GM12878 (cell line): Measurements from ENCODE around the gene MBD5. TPM values are rescaled to one million over a fixed set of nuclear protein-coding genes. Genes with fewer than 3 reads are reported as not detected.

ENCODE experiments used
- ATAC-seq: fragments of 200-7000 bp; cut with Tn5 transposase; 3 replicates; pipeline ENCODE4 v1.9.1; 2020; ENCODE audit warnings: mild to moderate bottlenecking, moderate library complexity
- BruUV-seq: library from RNA; stranded (reverse); fragments of 400-500 nt; replicated peaks from 2 replicates; lab custom pipeline; 2021; lab: Mats Ljungman, UMichigan
- CTCF ChIA-PET: fragments of 300-600 bp; sonication (Branson Sonifier 250); formaldehyde crosslinking; extraction: SDS; loops from one replicate; lab custom pipeline; 2021; ENCODE audit warnings: inconsistent platforms; lab: Yijun Ruan, JAX
- POLR2A ChIA-PET: fragments of 350-600 bp; formaldehyde crosslinking; extraction: SDS; loops from one replicate; lab custom pipeline; 2021; ENCODE audit warnings: inconsistent platforms; lab: Charles Lee
- RAD21 ChIA-PET: fragments of 300-600 bp; sonication (Branson Sonifier 250); formaldehyde crosslinking; loops from one replicate; lab custom pipeline; 2023; ENCODE audit warnings: antibody characterized with exemption; ENCODE audit not compliant: unreplicated experiment; lab: Charles Lee
- SMC1A ChIA-PET: fragments of 300-600 bp; sonication (Branson Sonifier 250); formaldehyde crosslinking; loops from one replicate; lab custom pipeline; 2023; ENCODE audit not compliant: unreplicated experiment, uncharacterized antibody; lab: Charles Lee
- DNase-seq: peaks from one replicate; pipeline ENCODE4 v3.0.0-alpha.2; 2011; ENCODE audit warnings: low read depth, low spot score
- FAIRE-seq: peaks from 3 replicates; lab custom pipeline; 2011; peaks lifted over from hg19 to GRCh38; lab: Jason Lieb, UNC
- H2AFZ ChIP-seq: 2 replicates; pipeline ENCODE4 v1.6.0; 2011; ENCODE audit warnings: low read depth, low read length, control low read depth; ENCODE audit not compliant: control insufficient read depth
- H3K27ac ChIP-seq: 2 replicates; pipeline ENCODE4 v1.5.1; 2011; ENCODE audit warnings: control low read depth; ENCODE audit not compliant: control insufficient read depth, insufficient read depth
- H3K27me3 ChIP-seq, 2 experiments: replicated peaks in 1 of 2; 2 replicates each; pipeline versions ENCODE4 v1.6.0 to v1.6.1; 2011; ENCODE audit warnings: low read length in 1 of 2; ENCODE audit not compliant: control insufficient read depth in 2 of 2, insufficient read depth in 2 of 2
- H3K36me3 ChIP-seq, 2 experiments: 2 replicates each; pipeline ENCODE4 v1.5.1; 2011; ENCODE audit warnings: low read length in 1 of 2; ENCODE audit not compliant: control insufficient read depth in 2 of 2, insufficient read depth in 2 of 2
- H3K4me1 ChIP-seq: 2 replicates; pipeline ENCODE4 v1.6.1; 2011; ENCODE audit warnings: mild to moderate bottlenecking, low read length, moderate library complexity, mixed read lengths; ENCODE audit not compliant: control insufficient read depth, insufficient read depth
- H3K4me2 ChIP-seq: 2 replicates; pipeline ENCODE4 v1.6.0; 2011; ENCODE audit warnings: control low read depth; ENCODE audit not compliant: control insufficient read depth, insufficient read depth
- H3K4me3 ChIP-seq: fragments of 200-600 bp; sonication (generic); 2 replicates; pipeline ENCODE4 v1.5.1; 2016
- H3K79me2 ChIP-seq: 2 replicates; pipeline ENCODE4 v1.6.0; 2011; ENCODE audit warnings: low read length; ENCODE audit not compliant: control insufficient read depth, insufficient read depth
- H3K9ac ChIP-seq: 2 replicates; pipeline ENCODE4 v1.8.0; 2011; ENCODE audit warnings: low read length, control low read depth, mixed read lengths; ENCODE audit not compliant: control insufficient read depth, insufficient read depth
- H3K9me3 ChIP-seq: replicated peaks from 3 replicates; pipeline ENCODE4 v1.5.1; 2011; ENCODE audit warnings: mild to moderate bottlenecking, low read length; ENCODE audit not compliant: control insufficient read depth, insufficient read depth
- H4K20me1 ChIP-seq: 2 replicates; pipeline ENCODE4 v1.6.0; 2011; ENCODE audit not compliant: control insufficient read depth, insufficient read depth
- CEBPZ ChIP-seq: fragments of 150-350 bp; IDR thresholded peaks from 2 replicates; pipeline ENCODE4 v1.6.1; 2016; ENCODE audit warnings: low read depth, low read length
- E2F4 ChIP-seq: IDR thresholded peaks from 2 replicates; pipeline ENCODE4 v1.6.1; 2012; ENCODE audit warnings: low read depth, low read length, improper control_type of control experiment
- KLF5 ChIP-seq: fragments of 450-650 bp; IDR thresholded peaks from 2 replicates; pipeline ENCODE4 v1.6.1; 2014; ENCODE audit warnings: mild to moderate bottlenecking; ENCODE audit not compliant: partially characterized antibody
- NFXL1 ChIP-seq: fragments of 450-650 bp; IDR thresholded peaks from 2 replicates; pipeline ENCODE4 v1.6.1; 2017; ENCODE audit warnings: antibody characterized with exemption, mild to moderate bottlenecking, borderline replicate concordance
- NR2C2 ChIP-seq: IDR thresholded peaks from 2 replicates; pipeline ENCODE4 v1.6.1; 2011; ENCODE audit warnings: borderline replicate concordance, low read depth; ENCODE audit not compliant: control insufficient read depth, insufficient read length
- RUNX3 ChIP-seq: IDR thresholded peaks from 2 replicates; pipeline ENCODE4 v1.6.1; 2012; ENCODE audit warnings: low read length, inconsistent platforms
- SIN3A ChIP-seq: IDR thresholded peaks from 2 replicates; pipeline ENCODE4 v1.6.1; 2012; ENCODE audit warnings: low read depth, low read length, improper control_type of control experiment
- ZBTB33 ChIP-seq: fragments of 450-650 bp; IDR thresholded peaks from 2 replicates; pipeline ENCODE4 v1.6.1; 2017; ENCODE audit warnings: mild to moderate bottlenecking
- ZNF24 ChIP-seq: fragments of 450-650 bp; IDR thresholded peaks from 2 replicates; pipeline ENCODE4 v1.6.1; 2017; ENCODE audit warnings: antibody characterized with exemption, mild to moderate bottlenecking
- WGBS: methylation state at CpG from one replicate; pipeline ENCODE4 v1.1.6; 2016; ENCODE audit warnings: low lambda C conversion rate; ENCODE audit not compliant: insufficient replicate concordance, insufficient coverage; ENCODE audit errors: missing lambda C conversion rate; 5-methylcytosine and 5-hydroxymethylcytosine counted together
- in situ Hi-C: fragments of 300-500 bp; cut with MboI; formaldehyde crosslinking; loops from 9 replicates; pipeline ENCODE4 v1.14.3; 2018; ENCODE audit warnings: mixed read lengths
- intact Hi-C: fragments of 100-400 bp; cut with micrococcal nuclease; formaldehyde crosslinking; loops from one replicate; pipeline ENCODE4 v1.14.2; 2022; ENCODE audit not compliant: unreplicated experiment
- polyA plus RNA-seq, 11 experiments: library from polyadenylated mRNA; depleted of rRNA in 4 of 11; unstranded in 6 of 11; stranded (reverse) in 5 of 11; fragments of >200 nt; fragmentation: Nextera tagmentation in 4 of 11; fragmentation: Illumina TruSeq in 1 of 11; extraction: Ambion mirVana in 4 of 11; extraction: Trizol in 1 of 11; gene quantifications; 1 replicate in 1 of 11; 2 replicates in 10 of 11; pipeline versions ENCODE4 v1.2.1 to v1.2.3, GENCODE V29; 2011 to 2016; ENCODE audit warnings: inconsistent platforms in 2 of 11, missing spikeins in 2 of 11, low read depth in 1 of 11
- total RNA-seq, 4 experiments: library from RNA; depleted of rRNA in 3 of 4; stranded (reverse); fragments of >200 nt in 3 of 4; fragmentation: Illumina TruSeq in 1 of 4; extraction: Trizol in 1 of 4; gene quantifications; 2 replicates each; pipeline versions ENCODE4 v1.2.1 to v1.2.3, GENCODE V29; 2013 to 2021

MBD5 gene
- total and polyA plus RNA-seq, 10 of the 15 experiments (the other 5 are each of a cell fraction or from before 2014, with no cell fraction given), result 7.4 to 58.0 (median 21.2) TPM

GRCh38 chr2:148221166-148221565, 200.3 kb downstream of the MBD5 start:
- intact Hi-C loops (no loop called here), in situ Hi-C loops (no loop called here)
- Histone ChIP-seq H3K9ac (no peak overlapping the region), H3K27me3 (no peaks in the 10 kb centered on the region), H3K27ac (no peak overlapping the region), H3K4me2 (no peak overlapping the region), H3K36me3 (no peaks in the 10 kb centered on the region), H3K79me2 (no peaks in the 10 kb centered on the region), H3K9me3 (peaks cover 4% of the 10 kb centered on the region; the same call in 2 of the 3 replicates), H3K4me1 (no peaks in the 10 kb centered on the region), H3K4me3 (no peak overlapping the region), H2AFZ (no peak overlapping the region), H4K20me1 (no peaks in the 10 kb centered on the region)
- RAD21 ChIA-PET, result no interaction called here
- POLR2A ChIA-PET, result no interaction called here
- SMC1A ChIA-PET, result no interaction called here
- ATAC-seq (no peak), DNase-seq (no peak), FAIRE-seq (no peak)
- WGBS, result 96% methylated on average over 4 of the region's 4 CpGs
- TF ChIP-seq KLF5 (no peak), CEBPZ (no peak), NR2C2 (no peak), RUNX3 (no peak), NFXL1 (no peak), ZNF24 (no peak), ZBTB33 (no peak), E2F4 (no peak), SIN3A (no peak)
- BruUV-seq, result no TSS peak
- CTCF ChIA-PET, result no interaction called here
